Bone marrow (tissue), 2 donors: Measurements from ENCODE around the gene FUT8.
"Not testable (repeated sequence)": the region's sequence is repeated elsewhere in the genome, so short reads cannot be mapped to it uniquely, and the experiment has no call there.

ENCODE experiments used
- DNase-seq, 2 donors: peaks; one replicate each; lab custom pipeline; 2025; lab: John Stamatoyannopoulos, UW

Gene FUT8

GRCh38 chr14:65622703-65623102 is 210.2 kb downstream of the FUT8 start:
- no peak for DNase-seq

- no peak for DNase-seq
These were observed 211.2 kb downstream of the FUT8 start for GRCh38 chr14:65623759-65624158.

GRCh38 chr14:65627315-65627714 is 214.8 kb downstream of the FUT8 start:
- DNase-seq: no peak

- DNase-seq: no peak
These were observed 216.1 kb downstream of the FUT8 start for GRCh38 chr14:65628664-65629063.

- DNase-seq: no peak
These were observed 218.5 kb downstream of the FUT8 start for GRCh38 chr14:65631040-65631439.

GRCh38 chr14:65632487-65632886 is 220.0 kb downstream of the FUT8 start:
- DNase-seq: no peak

- not testable (repeated sequence) for DNase-seq
These were observed 221.1 kb downstream of the FUT8 start for GRCh38 chr14:65633666-65634065.

GRCh38 chr14:65637780-65638179 is 225.2 kb downstream of the FUT8 start:
- no peak for DNase-seq

GRCh38 chr14:65639216-65639615 is 226.7 kb downstream of the FUT8 start:
- no peak for DNase-seq

GRCh38 chr14:65650826-65651225 is 238.3 kb downstream of the FUT8 start:
- DNase-seq: no peak

- no peak for DNase-seq
These were observed 244.0 kb downstream of the FUT8 start for GRCh38 chr14:65656554-65656953.

- DNase-seq: no peak
These were observed 245.7 kb downstream of the FUT8 start for GRCh38 chr14:65658202-65658601.

GRCh38 chr14:65661865-65662264 is 249.3 kb downstream of the FUT8 start:
- no peak for DNase-seq

- no peak for DNase-seq
These were observed 251.9 kb downstream of the FUT8 start for GRCh38 chr14:65664436-65664835.

GRCh38 chr14:65676361-65677014 is 264.0 kb downstream of the FUT8 start:
- no peak for DNase-seq

- DNase-seq: no peak
These were observed 273.0 kb downstream of the FUT8 start for GRCh38 chr14:65685572-65685971.

GRCh38 chr14:65686761-65687160 is 274.2 kb downstream of the FUT8 start:
- no peak for DNase-seq

GRCh38 chr14:65689070-65689469 is 276.5 kb downstream of the FUT8 start:
- DNase-seq: no peak

- DNase-seq: not testable (repeated sequence)
These were observed 280.0 kb downstream of the FUT8 start for GRCh38 chr14:65692566-65692965.

GRCh38 chr14:65696801-65697200 is 284.3 kb downstream of the FUT8 start:
- DNase-seq: no peak

GRCh38 chr14:65703521-65703920 is 291.0 kb downstream of the FUT8 start:
- DNase-seq: no peak

GRCh38 chr14:65703996-65704395 is 291.5 kb downstream of the FUT8 start:
- DNase-seq: no peak

GRCh38 chr14:65704437-65704836 is 291.9 kb downstream of the FUT8 start:
- DNase-seq: no peak

- no peak for DNase-seq
These were observed 292.3 kb downstream of the FUT8 start for GRCh38 chr14:65704850-65705249.
